MM.1S (cell line): ENCODE results near the gene RAMP1.

Experiments
- DNase-seq: peaks from one replicate; pipeline ENCODE4 v3.0.0-alpha.2; 2015
- H2AFZ ChIP-seq: fragments of 300-600 bp; sonication (generic); 2 replicates; pipeline ENCODE4 v1.6.0; 2016; ENCODE audit warnings: antibody characterized with exemption, low read length
- H3F3A ChIP-seq: fragments of 300-600 bp; sonication (generic); 2 replicates; pipeline ENCODE4 v1.6.1; 2016; ENCODE audit warnings: mild to moderate bottlenecking, antibody characterized with exemption, low read length, moderate library complexity, mixed read lengths; ENCODE audit not compliant: insufficient read depth
- H3K27ac ChIP-seq: fragments of 300-600 bp; sonication (generic); 2 replicates; pipeline ENCODE4 v1.5.1; 2016; ENCODE audit warnings: mild to moderate bottlenecking, low read length
- H3K27me3 ChIP-seq: fragments of 300-600 bp; sonication (generic); replicated peaks from 2 replicates; pipeline ENCODE4 v1.6.0; 2016; ENCODE audit warnings: low read length; ENCODE audit not compliant: insufficient read depth
- H3K36me3 ChIP-seq: fragments of 300-600 bp; sonication (generic); replicated peaks from 2 replicates; pipeline ENCODE4 v1.6.1; 2016; ENCODE audit warnings: mild to moderate bottlenecking, low read length, mixed read lengths; ENCODE audit not compliant: insufficient read depth
- H3K4me1 ChIP-seq: fragments of 300-600 bp; sonication (generic); 2 replicates; pipeline ENCODE4 v1.6.1; 2016; ENCODE audit warnings: low read length, mixed read lengths
- H3K4me2 ChIP-seq: fragments of 300-600 bp; sonication (generic); 2 replicates; pipeline ENCODE4 v1.6.0; 2016; ENCODE audit warnings: low read depth, low read length
- H3K4me3 ChIP-seq: fragments of 300-600 bp; sonication (generic); 2 replicates; pipeline ENCODE4 v1.5.1; 2016; ENCODE audit warnings: low read length, mixed read lengths
- H3K79me2 ChIP-seq: fragments of 300-600 bp; sonication (generic); 2 replicates; pipeline ENCODE4 v1.6.1; 2016; ENCODE audit warnings: mixed run types, low read length, mixed read lengths
- H3K9ac ChIP-seq: fragments of 300-600 bp; sonication (generic); 2 replicates; pipeline ENCODE4 v1.6.1; 2016; ENCODE audit warnings: low read length, mixed read lengths
- H3K9me2 ChIP-seq: fragments of 300-600 bp; sonication (generic); replicated peaks from 2 replicates; pipeline ENCODE4 v1.6.1; 2016; ENCODE audit warnings: mild to moderate bottlenecking, low read length, mixed read lengths; ENCODE audit not compliant: insufficient read depth
- H3K9me3 ChIP-seq: fragments of 300-600 bp; sonication (generic); replicated peaks from 2 replicates; pipeline ENCODE4 v1.6.1; 2016; ENCODE audit warnings: mild to moderate bottlenecking, low read length, mixed read lengths; ENCODE audit not compliant: insufficient read depth
- H4K20me1 ChIP-seq: fragments of 300-600 bp; sonication (generic); 2 replicates; pipeline ENCODE4 v1.6.1; 2016; ENCODE audit warnings: mild to moderate bottlenecking, low read length, moderate library complexity, mixed read lengths; ENCODE audit not compliant: insufficient read depth
- EZH2 ChIP-seq: fragments of 300-600 bp; sonication (generic); optimal IDR thresholded peaks from 2 replicates; pipeline ENCODE3; 2017; ENCODE audit warnings: low read depth, mild to moderate bottlenecking, antibody characterized with exemption, low read length, mixed read lengths
- EZH2phosphoT487 ChIP-seq: fragments of 300-600 bp; sonication (generic); IDR thresholded peaks from 2 replicates; pipeline ENCODE4 v1.6.1; 2018; ENCODE audit warnings: antibody characterized with exemption, low read length
- TF ChIP-seq, protein P1 (sequence below): fragments of 300-600 bp; sonication (generic); IDR thresholded peaks from 2 replicates; pipeline ENCODE4 v1.5.1; 2016; ENCODE audit warnings: antibody characterized with exemption, low read length, mixed read lengths

Gene RAMP1

GRCh38 chr2:237861875-237862527 lies 2.6 kb downstream of the RAMP1 start:
- Histone ChIP-seq H3K9me3 (no peaks in the 10 kb centered on the region), H3K27me3 (peaks cover 18% of the 10 kb centered on the region), H2AFZ (no peak overlapping the region), H4K20me1 (no peaks in the 10 kb centered on the region), H3F3A (no peaks in the 10 kb centered on the region), H3K27ac (no peak overlapping the region), H3K9me2 (no peaks in the 10 kb centered on the region), H3K4me2 (no peak overlapping the region), H3K4me1 (no peaks in the 10 kb centered on the region), H3K4me3 (no peak overlapping the region), H3K79me2 (no peaks in the 10 kb centered on the region), H3K36me3 (no peaks in the 10 kb centered on the region), H3K9ac (no peak overlapping the region)
- DNase-seq = no peak
- TF ChIP-seq EZH2phosphoT487 (no peak), EZH2 (no peak)
- TF ChIP-seq, protein P1, sequence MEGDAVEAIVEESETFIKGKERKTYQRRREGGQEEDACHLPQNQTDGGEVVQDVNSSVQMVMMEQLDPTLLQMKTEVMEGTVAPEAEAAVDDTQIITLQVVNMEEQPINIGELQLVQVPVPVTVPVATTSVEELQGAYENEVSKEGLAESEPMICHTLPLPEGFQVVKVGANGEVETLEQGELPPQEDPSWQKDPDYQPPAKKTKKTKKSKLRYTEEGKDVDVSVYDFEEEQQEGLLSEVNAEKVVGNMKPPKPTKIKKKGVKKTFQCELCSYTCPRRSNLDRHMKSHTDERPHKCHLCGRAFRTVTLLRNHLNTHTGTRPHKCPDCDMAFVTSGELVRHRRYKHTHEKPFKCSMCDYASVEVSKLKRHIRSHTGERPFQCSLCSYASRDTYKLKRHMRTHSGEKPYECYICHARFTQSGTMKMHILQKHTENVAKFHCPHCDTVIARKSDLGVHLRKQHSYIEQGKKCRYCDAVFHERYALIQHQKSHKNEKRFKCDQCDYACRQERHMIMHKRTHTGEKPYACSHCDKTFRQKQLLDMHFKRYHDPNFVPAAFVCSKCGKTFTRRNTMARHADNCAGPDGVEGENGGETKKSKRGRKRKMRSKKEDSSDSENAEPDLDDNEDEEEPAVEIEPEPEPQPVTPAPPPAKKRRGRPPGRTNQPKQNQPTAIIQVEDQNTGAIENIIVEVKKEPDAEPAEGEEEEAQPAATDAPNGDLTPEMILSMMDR = no peak

DNA sequence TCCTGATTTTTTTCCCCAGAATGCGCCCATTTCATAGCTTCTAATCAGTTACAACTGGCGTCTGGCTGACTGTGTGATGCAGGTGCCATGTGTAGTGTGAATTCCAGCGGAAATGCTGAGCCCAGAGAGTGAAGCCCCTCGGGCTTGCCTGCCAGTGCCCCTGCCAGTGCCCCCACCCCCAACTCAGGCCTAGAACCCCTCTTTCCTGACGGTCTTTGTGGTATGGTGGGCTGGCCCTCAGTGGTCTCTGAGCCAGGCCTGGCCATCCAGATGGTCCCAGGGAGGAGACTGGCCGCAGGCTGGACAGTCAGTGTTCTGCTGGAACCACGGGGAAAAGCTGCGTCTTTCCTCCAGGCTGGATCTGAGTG lies 3.1 kb downstream of the RAMP1 start:
- Histone ChIP-seq H3K4me1 (no peaks in the 10 kb centered on the region), H3K27ac (no peak overlapping the region), H3K27me3 (peaks cover 18% of the 10 kb centered on the region), H3K9me3 (no peaks in the 10 kb centered on the region), H3F3A (no peaks in the 10 kb centered on the region), H3K79me2 (no peaks in the 10 kb centered on the region), H3K9me2 (no peaks in the 10 kb centered on the region), H4K20me1 (no peaks in the 10 kb centered on the region), H3K36me3 (no peaks in the 10 kb centered on the region), H3K9ac (no peak overlapping the region), H3K4me2 (no peak overlapping the region), H3K4me3 (no peak overlapping the region), H2AFZ (no peak overlapping the region)
- TF ChIP-seq EZH2 (no peak), EZH2phosphoT487 (no peak)
- TF ChIP-seq, protein P1 = no peak
- DNase-seq = no peak

DNA sequence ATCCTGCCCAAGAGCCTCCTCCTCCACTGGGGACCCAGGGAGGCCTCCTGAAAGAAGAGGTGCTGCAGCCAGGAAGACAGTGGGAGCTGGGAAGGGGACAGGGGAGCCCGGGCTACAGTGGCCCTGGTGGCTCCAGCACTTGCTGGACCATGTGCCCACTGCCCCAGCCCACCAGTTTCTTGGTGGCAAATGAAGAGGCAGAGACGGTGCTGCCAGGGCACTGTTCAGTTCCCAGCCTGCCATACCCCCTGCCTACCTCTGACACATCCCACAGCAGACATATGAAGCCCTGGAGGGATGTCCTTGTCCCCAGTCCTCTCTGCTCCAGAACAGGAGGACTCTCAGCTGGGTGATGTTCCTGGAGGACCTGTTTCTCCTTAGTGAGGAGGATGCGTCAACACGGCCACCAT lies 3.7 kb downstream of the RAMP1 start:
- Histone ChIP-seq H3K36me3 (no peaks in the 10 kb centered on the region), H3F3A (no peaks in the 10 kb centered on the region), H3K79me2 (no peaks in the 10 kb centered on the region), H3K4me3 (no peak overlapping the region), H3K9me2 (no peaks in the 10 kb centered on the region), H3K4me2 (no peak overlapping the region), H4K20me1 (no peaks in the 10 kb centered on the region), H3K27ac (no peak overlapping the region), H3K9me3 (no peaks in the 10 kb centered on the region), H3K27me3 (peaks cover 18% of the 10 kb centered on the region), H3K4me1 (no peaks in the 10 kb centered on the region), H3K9ac (no peak overlapping the region), H2AFZ (no peak overlapping the region)
- TF ChIP-seq, protein P1 = no peak
- no peak for TF ChIP-seq EZH2phosphoT487
- no peak for TF ChIP-seq EZH2
- no peak for DNase-seq
